Measurements from ENCODE around the gene KRTAP5-3.

KRTAP5-3 gene

GRCh38 chr11:1563149-1563638, 45.1 kb downstream of the KRTAP5-3 start:
- DNase-seq, result no peak

DNA sequence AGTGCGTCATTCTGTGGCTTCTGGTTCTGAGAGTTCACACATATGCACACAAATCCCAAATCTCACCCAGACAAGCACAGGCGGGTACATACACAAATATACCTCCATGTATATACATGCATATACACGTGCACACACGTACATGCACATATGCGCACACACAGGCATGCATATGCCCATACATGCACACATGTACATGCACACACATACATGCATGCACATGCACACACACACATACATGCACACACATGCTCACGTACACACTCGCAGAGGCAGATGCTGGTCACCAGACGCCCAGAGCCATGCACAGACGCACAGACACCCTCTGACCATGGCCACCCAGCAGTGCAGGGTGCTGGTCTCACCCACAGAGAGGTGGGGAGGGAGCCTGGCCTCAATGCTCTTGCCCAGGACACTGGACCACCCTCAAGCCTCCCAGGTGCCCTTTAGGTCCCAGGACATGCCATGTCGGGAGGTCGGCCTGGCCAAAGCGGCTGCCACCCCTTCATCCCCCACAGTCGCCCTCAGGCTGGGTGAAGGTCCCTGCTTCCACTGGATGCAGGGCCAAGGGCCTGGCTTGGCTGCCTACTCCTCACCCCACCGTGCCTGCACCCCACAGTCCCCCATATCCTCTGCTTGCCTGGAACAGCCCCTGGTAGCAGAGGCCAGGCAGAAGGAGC, 45.7 kb downstream of the KRTAP5-3 start:
- DNase-seq, result no peak

DNA sequence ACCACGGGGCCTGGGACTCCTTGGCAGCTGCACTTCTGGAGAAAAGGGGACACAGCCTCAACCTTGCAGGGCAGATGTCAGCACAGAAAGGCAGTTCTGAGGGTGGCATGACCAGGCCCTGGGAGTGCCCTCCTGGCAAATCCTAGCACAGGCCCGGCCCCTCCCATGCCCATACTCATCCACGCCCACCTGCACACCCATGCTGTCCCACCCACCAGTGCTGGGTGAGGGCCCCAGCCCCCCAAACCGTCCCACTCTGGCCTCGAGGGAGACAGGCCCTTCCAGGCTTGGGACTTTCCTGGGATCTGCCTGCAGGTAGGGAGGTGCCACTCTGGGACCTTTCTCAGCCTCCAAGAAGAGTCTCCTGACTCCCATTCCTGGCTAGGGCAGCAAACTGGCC, 46.3 kb downstream of the KRTAP5-3 start:
- DNase-seq, result no peak

- no peak for DNase-seq
These were observed 47.0 kb downstream of the KRTAP5-3 start for GRCh38 chr11:1561266-1561665.

- DNase-seq, result no peak
These were observed 47.5 kb downstream of the KRTAP5-3 start for GRCh38 chr11:1560649-1561251.

- DNase-seq, result no peak
These were observed 48.1 kb downstream of the KRTAP5-3 start for GRCh38 chr11:1560002-1560648.

DNA sequence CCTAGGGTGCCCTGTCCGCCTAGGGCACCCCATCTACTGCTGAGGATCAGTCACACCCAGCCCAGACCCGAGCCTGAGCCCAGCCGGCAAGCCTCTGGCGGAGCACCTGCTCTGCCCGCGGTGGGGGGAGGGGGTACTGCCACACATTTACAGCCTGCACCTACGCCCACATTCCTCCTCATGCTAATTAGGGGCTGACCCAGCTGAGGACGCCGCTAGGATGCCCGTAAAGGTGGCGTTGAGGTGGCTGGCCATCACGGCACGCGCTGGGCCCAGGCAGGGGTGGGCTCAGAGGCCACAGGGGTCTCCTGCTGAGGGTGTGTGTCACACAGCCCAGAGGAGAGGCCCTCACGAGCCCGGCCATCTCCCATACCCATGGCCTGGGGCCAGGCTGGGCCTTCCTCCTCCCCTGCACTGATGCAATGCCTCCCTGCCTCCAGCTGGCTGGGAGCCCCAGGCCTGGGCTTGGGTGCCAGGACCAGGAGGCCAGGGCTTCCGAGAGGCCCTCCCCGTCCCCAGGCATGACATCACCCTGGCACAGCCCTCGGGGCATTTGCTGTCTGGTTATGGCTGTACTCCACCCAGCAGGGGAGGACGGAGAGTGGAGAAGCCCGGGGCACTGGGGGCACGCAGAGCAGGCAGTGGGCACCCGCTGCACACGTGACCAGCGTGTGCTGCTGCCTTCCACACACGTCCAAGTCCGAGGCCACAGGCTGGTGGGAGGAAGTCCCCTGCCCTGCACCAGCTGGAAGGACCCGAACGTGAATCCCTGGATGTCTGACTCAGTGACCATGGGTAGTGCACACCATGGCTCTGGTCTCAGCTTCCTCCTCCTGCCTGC, 48.9 kb downstream of the KRTAP5-3 start:
- DNase-seq, result no peak

- no peak for DNase-seq
These were observed 49.5 kb downstream of the KRTAP5-3 start for GRCh38 chr11:1558775-1559110.

DNA sequence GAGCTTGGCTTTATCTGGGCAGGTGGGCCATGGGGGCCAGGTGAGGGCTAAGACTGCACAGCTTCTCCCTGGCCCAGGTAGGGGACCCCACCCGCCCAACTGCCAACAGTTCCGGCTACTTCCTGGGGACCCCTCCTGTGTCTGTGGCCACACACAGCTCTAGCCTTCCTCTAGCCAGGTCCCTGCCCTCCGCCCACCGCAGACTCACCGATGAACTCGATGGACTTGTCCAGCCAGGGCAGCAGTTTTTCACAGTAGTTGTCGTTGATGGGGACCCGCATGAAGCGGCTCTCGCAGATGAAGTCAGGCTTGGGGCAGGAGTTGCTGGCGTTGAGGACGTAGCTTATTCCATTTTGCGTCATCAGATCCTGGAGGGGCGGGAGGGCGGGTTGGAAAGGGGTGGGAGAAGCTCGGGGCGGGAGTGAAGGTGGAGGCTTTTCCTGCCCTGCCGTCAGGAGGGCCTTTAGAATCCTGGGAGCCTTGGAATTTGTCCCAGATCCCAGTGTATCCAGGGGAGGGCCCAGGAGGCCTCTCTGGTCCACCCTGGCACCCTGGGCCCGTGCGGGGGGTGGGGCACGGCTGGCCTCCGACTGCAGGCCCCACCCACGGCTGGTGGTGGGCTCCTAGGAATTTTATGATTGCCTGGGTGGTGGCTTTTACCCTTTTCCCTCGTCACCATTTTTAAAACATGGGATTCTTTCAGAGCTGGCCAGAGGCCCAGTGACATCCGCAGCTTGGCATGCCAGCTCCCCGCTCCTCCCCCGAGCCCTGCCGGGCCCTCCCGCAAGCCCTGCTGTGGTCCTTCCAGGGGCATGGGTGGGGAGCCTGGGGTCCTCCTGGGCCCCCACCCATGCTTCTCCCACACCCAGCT, 50.1 kb downstream of the KRTAP5-3 start:
- no peak for DNase-seq
